GM12865 (cell line): ENCODE measurements around the gene CACNA2D1.

Experiments
- DNase-seq: peaks from one replicate; pipeline ENCODE4 v3.0.0; 2010; ENCODE audit warnings: low read depth
- H3K4me3 ChIP-seq: 2 replicates; pipeline ENCODE4 v1.5.1; 2011; ENCODE audit warnings: mild to moderate bottlenecking, low read depth, low read length, control low read depth
- CTCF ChIP-seq: IDR thresholded peaks from 2 replicates; pipeline ENCODE4 v1.5.1; 2011; ENCODE audit warnings: low read length, control low read depth, low read depth, inconsistent platforms; ENCODE audit not compliant: insufficient read depth; ENCODE audit errors: missing control alignments

The CACNA2D1 gene

GRCh38 chr7:82263920-82264782, 179.4 kb downstream of the CACNA2D1 start:
- H3K4me3 ChIP-seq, result no peak overlapping the region
- no peak for TF ChIP-seq CTCF
- DNase-seq, result no peak

GRCh38 chr7:82258181-82258580, 185.4 kb downstream of the CACNA2D1 start:
- no peak for TF ChIP-seq CTCF
- H3K4me3 ChIP-seq, result no peak overlapping the region
- no peak for DNase-seq

- no peak for TF ChIP-seq CTCF
- no peak for DNase-seq
- H3K4me3 ChIP-seq, result no peak overlapping the region
Observed at GRCh38 chr7:82257118-82257695, 186.4 kb downstream of the CACNA2D1 start.

GRCh38 chr7:82255706-82256105, 187.9 kb downstream of the CACNA2D1 start:
- TF ChIP-seq CTCF, result no peak
- DNase-seq, result no peak
- H3K4me3 ChIP-seq, result no peak overlapping the region

- DNase-seq, result no peak
- TF ChIP-seq CTCF, result no peak
- H3K4me3 ChIP-seq, result no peak overlapping the region
Observed at GRCh38 chr7:82250598-82250997, 193.0 kb downstream of the CACNA2D1 start.

- no peak for DNase-seq
- TF ChIP-seq CTCF, result no peak
- H3K4me3 ChIP-seq, result no peak overlapping the region
Observed at GRCh38 chr7:82249979-82250378, 193.6 kb downstream of the CACNA2D1 start.

- DNase-seq, result peak; percentile 2
- TF ChIP-seq CTCF, result no peak
- H3K4me3 ChIP-seq, result no peak overlapping the region
Observed at GRCh38 chr7:82247814-82248433, 195.7 kb downstream of the CACNA2D1 start.
